Measurements from ENCODE around the gene PREX1.

DNA sequence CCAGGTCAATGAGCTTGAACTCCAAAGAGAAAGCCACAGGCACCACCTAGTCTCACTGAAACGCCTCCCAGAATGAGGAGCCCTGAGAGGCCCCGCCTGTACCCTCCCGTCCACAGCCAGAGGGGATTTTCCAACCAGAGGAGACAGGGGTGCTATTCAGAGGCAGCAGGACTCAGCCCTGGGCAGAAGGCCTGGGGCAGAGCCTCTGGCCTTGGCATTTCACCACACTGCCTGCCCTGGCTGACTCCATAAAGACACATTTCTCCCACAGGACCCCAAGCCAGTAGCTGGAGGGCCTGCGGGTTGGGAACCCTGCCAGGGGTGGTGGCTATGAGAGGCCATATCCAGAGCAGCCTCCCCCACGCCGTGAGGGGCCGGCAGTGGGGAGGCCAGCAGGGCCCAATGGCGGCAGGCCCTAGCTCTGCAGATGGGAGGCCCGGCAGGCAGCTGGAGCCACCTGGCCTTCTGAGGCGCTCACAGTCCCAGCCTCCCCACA lies 159.3 kb downstream of the PREX1 start:
- TF ChIP-seq, protein P1, sequence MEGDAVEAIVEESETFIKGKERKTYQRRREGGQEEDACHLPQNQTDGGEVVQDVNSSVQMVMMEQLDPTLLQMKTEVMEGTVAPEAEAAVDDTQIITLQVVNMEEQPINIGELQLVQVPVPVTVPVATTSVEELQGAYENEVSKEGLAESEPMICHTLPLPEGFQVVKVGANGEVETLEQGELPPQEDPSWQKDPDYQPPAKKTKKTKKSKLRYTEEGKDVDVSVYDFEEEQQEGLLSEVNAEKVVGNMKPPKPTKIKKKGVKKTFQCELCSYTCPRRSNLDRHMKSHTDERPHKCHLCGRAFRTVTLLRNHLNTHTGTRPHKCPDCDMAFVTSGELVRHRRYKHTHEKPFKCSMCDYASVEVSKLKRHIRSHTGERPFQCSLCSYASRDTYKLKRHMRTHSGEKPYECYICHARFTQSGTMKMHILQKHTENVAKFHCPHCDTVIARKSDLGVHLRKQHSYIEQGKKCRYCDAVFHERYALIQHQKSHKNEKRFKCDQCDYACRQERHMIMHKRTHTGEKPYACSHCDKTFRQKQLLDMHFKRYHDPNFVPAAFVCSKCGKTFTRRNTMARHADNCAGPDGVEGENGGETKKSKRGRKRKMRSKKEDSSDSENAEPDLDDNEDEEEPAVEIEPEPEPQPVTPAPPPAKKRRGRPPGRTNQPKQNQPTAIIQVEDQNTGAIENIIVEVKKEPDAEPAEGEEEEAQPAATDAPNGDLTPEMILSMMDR (conservative IDR thresholded peaks at IDR 0.05 in 1 of 2, IDR thresholded peaks at IDR 0.05 in 1 of 2; ENCODE audit: low read depth in 1 of 2, low read length in 2 of 2), result no peak
- TF ChIP-seq EZH2 (IDR thresholded peaks at IDR 0.05; ENCODE audit: low read length, missing control alignments), result no peak

All from fibroblast of lung (primary cell).